ENCODE measurements around the gene MRTFB. TPM values are rescaled to one million over a fixed set of nuclear protein-coding genes. Genes with fewer than 3 reads are reported as not detected.

Gene MRTFB
- total and polyA plus RNA-seq, 12 donors: 4.1 to 41.8 (median 32.5) TPM

DNA sequence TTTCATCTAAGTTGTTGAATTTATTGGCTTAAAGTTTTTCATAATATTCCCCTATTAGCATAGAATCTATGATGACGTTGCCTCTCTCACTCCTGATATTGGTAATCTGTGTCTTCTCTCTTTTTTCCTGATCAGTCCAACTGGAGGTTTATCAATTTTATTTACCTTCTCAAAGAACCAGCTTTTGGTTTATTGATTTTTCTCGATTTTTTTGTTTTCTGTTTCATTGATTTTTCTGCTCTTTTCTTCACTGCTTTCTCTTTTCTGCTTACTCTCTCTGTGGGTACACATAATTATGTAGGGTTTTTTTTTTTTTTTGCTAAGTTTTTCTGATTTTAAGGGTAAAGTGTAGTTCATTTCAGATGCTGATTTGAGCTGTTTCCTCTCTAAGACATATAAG is 29.7 kb downstream of the MRTFB start:
- peaks cover 5 to 72% (median 53%) of the 10 kb centered on the region in 9 donors for H3K4me1 ChIP-seq
- no peak for ATAC-seq
- no peak for DNase-seq
- no peaks in the 10 kb centered on the region for H3K27me3 ChIP-seq
- intact Hi-C loops (cut with DNase I): loop anchor here in 1 of 10 donors (10.0 kb wide), 1 partner anchor 84 kb away; no protein-coding TSS in a partner anchor
- H3K4me3 ChIP-seq: no peak overlapping the region
- H3K36me3 ChIP-seq: no peaks in the 10 kb centered on the region
- H3K27ac ChIP-seq: no peak overlapping the region
- TF ChIP-seq, protein P1, sequence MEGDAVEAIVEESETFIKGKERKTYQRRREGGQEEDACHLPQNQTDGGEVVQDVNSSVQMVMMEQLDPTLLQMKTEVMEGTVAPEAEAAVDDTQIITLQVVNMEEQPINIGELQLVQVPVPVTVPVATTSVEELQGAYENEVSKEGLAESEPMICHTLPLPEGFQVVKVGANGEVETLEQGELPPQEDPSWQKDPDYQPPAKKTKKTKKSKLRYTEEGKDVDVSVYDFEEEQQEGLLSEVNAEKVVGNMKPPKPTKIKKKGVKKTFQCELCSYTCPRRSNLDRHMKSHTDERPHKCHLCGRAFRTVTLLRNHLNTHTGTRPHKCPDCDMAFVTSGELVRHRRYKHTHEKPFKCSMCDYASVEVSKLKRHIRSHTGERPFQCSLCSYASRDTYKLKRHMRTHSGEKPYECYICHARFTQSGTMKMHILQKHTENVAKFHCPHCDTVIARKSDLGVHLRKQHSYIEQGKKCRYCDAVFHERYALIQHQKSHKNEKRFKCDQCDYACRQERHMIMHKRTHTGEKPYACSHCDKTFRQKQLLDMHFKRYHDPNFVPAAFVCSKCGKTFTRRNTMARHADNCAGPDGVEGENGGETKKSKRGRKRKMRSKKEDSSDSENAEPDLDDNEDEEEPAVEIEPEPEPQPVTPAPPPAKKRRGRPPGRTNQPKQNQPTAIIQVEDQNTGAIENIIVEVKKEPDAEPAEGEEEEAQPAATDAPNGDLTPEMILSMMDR (IDR thresholded peaks at IDR 0.05): no peak
- WGBS, 2 donors: 94 to 97% methylated on average over 2 of the region's 2 CpGs
- no peaks in the 10 kb centered on the region for H3K9me3 ChIP-seq

DNA sequence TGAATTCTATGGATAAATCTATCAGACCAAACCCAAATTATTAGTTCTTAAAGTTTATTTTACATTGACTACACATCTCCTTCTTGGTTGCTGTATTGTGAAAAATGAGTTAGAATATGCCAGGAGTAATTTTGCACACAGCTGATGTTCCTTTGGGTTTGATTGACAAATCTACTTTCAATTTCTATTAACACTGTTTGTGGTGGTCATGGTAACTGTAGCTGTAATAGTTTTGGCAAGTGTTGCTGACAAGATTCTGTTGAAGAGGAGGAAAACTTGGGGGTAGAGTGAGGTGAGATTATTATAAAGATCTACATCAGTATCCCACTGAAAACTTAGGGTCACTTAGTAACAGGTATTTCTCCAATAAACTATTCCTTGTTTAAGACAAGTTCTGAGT is 30.3 kb downstream of the MRTFB start:
- Histone ChIP-seq H3K36me3 (no peaks in the 10 kb centered on the region), H3K4me3 (no peak overlapping the region), H3K9me3 (no peaks in the 10 kb centered on the region), H3K27ac (no peak overlapping the region), H3K4me1 (peaks cover 7 to 78% (median 57%) of the 10 kb centered on the region in 9 donors), H3K27me3 (no peaks in the 10 kb centered on the region)
- no peak for DNase-seq
- TF ChIP-seq, protein P1 (IDR thresholded peaks at IDR 0.05): no peak
- intact Hi-C loops (cut with DNase I): loop anchor here in 1 of 10 donors (10.0 kb wide), 1 partner anchor 83 kb away; no protein-coding TSS in a partner anchor
- ATAC-seq: no peak

DNA sequence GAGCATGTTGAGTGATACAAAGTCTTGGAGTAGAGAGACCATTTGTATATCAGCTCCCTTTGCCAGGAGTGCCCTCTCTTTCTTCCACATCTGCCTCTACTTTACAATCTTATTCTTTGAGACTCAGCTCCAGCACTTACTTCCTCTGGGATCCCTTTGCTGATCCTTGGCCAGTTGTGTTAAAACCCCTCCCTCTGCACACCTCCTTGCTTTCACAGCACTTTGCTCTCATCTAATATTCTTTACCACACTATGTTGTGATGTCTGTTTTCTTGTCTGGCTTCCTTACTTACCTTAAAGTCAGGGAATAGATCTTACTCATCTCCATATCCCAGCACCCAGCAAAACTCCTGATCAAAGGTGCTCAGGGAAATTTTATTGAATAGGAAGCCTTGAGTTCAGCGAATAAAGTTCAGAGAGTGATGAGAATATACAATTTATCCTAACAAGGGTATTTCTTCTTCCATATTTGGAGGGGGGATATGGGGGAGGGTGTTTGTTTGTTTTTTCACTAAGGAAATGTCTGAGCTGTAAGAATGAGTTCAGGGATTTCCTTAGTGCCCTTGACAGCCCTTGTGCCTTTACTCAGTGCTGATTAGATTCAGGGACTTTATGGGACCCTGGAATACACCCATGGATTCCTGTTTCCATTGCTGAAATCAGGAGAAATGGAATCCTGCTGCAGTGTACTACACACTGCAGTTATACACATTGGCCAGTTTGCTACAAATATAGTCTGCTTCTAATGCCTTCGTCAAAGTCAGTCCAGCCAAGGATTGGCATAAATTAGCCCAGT is 32.0 kb downstream of the MRTFB start:
- Histone ChIP-seq H3K27ac (peak overlapping the region in 5 of 10 donors; percentile 19 to 40 (median 26)), H3K4me3 (no peak overlapping the region), H3K36me3 (no peaks in the 10 kb centered on the region), H3K27me3 (no peaks in the 10 kb centered on the region), H3K9me3 (no peaks in the 10 kb centered on the region), H3K4me1 (peaks cover 7 to 80% (median 58%) of the 10 kb centered on the region in 9 donors)
- DNase-seq (no peak), ATAC-seq (peak in 4 of 8 donors; percentile 40 to 71 (median 62))
- TF ChIP-seq, protein P1 (IDR thresholded peaks at IDR 0.05): no peak
- intact Hi-C loops (cut with DNase I): loop anchor here in 1 of 10 donors (10.0 kb wide), 1 partner anchor 82 kb away; no protein-coding TSS in a partner anchor
- 56 to 67% methylated on average over 2 of the region's 2 CpGs for WGBS, 2 donors

DNA sequence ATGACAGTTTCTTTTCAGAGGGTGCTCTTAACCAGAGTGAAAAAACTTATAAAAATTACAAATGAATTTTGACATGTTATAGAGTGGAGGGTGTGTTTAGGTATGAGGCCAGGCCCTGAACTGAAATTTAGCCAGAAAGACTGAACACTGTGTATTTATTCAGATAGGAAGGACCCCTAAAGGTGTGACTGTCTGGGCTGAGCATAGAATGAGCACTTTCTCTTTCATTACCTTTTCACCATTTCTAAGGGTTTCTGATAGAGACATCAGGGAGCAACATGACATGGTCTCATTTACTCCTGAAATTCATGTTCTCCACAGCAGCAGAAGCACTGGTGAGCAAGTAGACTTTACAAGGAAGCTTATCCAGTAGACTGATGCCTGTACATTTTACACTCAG is 32.9 kb downstream of the MRTFB start:
- TF ChIP-seq, protein P1 (IDR thresholded peaks at IDR 0.05): no peak
- Histone ChIP-seq H3K27ac (peak overlapping the region in 3 of 10 donors; percentile 26 to 40 (median 38)), H3K27me3 (no peaks in the 10 kb centered on the region), H3K9me3 (no peaks in the 10 kb centered on the region), H3K36me3 (no peaks in the 10 kb centered on the region), H3K4me1 (peaks cover 7 to 81% (median 62%) of the 10 kb centered on the region in 9 donors), H3K4me3 (no peak overlapping the region)
- no peak for DNase-seq
- no peak for ATAC-seq
- intact Hi-C loops (cut with DNase I): loop anchor here in 1 of 10 donors (10.0 kb wide), 1 partner anchor 81 kb away; no protein-coding TSS in a partner anchor
